Measurements from ENCODE around the gene RO60.
"Not testable (repeated sequence)": the region's sequence is repeated elsewhere in the genome, so short reads cannot be mapped to it uniquely, and the experiment has no call there.

Gene RO60

GRCh38 chr1:193059282-193060114, at the start of gene RO60, which contains the start of gene UCHL5:
Gene RO60, plus strand, starts transcription at chr1:193059612. Its CDS starts 9,443 bp downstream, at chr1:193069055.
Gene UCHL5, minus strand, starts transcription at chr1:193059360. Its CDS starts 100 bp downstream, at chr1:193059260.
- peak; percentile 96 for DNase-seq

- no peak for DNase-seq
Observed at GRCh38 chr1:193011406-193011805, 48.0 kb upstream of the RO60 start.

GRCh38 chr1:193013005-193013404, 46.4 kb upstream of the RO60 start:
- no peak for DNase-seq

GRCh38 chr1:193013707-193014106, 45.7 kb upstream of the RO60 start:
- no peak for DNase-seq

- DNase-seq, result no peak
Observed at GRCh38 chr1:193014400-193014799, 45.0 kb upstream of the RO60 start.

DNA sequence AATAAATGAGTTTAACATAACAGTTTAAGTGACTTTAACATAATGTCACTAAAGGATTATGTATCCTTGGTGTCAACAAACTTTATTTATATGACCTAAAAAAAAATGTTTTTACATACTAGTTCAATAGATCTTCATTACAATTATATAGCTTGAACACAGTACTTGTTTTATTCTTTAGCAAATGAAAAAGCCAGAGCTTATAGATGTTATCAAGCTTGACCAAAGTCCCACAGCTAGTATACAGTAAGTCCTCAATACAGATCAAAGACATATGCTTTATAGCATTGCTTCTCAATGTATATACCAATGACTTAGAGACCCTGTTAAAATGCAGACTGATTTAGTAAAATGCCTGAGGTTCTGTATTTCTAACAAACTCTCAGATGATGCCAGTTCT, 42.6 kb upstream of the RO60 start:
- DNase-seq, result no peak

- DNase-seq, result no peak
Observed at GRCh38 chr1:193019442-193020026, 39.9 kb upstream of the RO60 start.

DNA sequence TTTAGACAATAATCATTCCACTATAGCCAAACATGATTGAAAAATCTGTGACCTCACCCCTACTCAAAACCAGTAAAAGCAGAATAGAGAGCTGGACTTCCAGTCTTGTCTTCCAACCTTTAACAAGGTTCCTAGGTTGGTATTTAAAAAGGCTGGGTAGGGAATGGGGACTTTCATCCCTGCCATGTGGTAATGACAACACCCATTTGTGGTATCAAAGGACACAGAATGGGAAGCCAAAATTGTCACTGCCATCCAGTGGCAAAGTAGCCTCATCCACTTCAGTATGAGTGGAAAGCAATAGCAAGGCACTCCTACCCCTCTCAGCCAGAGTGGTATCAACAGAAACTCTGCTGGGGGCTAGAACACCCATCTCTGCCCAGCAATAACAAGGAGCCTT, 34.2 kb upstream of the RO60 start:
- no peak for DNase-seq

DNA sequence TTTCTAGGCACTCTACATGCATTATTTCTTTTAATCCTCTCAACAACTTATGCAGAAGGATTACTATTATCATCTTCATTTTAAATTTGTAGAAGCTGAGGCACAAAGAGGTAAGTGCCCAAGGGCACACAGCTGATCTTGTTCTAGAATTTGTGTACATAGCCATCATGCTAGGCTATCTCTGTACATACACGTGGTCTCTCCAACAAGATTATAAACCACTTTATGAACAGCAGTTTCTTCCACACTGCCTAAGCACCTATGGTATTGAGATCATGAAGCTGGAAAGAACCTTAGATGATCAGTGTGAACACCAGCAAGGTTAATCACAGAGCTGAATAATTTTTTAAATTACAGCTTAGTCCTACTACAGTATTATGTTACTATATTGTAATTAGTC, 29.1 kb upstream of the RO60 start:
- DNase-seq, result no peak

DNA sequence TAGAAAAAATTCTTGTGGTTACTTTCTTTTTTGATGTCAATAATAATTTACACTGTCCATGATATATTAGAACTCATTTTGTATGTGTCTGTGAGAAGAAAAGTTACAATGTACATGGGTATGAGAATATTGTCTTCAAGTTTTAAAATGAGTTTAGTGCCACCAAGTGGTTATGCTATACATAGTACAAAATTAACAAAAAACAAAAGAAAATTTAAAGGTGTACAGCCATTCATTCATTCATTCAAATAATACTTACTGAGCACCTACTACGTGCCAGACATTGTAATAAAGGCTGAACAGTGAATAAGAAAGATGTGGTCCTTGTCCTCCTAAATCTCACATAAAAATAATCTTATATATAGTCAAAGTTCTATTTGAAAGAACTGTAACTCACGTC, 28.0 kb upstream of the RO60 start:
- DNase-seq, result no peak

GRCh38 chr1:193032643-193033427, 26.6 kb upstream of the RO60 start:
- not testable (repeated sequence) for DNase-seq

DNA sequence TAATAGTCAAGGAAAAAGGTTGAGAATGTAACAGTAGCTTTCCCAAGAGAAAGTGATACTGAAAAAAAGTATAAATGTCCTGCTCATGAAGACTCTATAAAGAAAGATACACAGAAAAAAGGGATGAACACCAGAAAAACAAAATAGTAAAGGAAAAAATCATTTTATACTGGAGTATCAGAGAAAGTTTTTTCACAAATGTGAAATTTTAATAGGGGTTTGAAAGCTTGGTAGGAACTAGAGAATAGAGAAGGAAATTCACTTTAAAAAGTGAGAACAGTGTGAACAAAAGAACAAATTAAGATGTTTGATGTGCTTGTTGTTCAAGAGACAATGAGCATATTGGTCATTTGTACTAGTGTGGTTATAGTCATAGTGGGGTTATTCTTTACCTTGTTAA, 25.8 kb upstream of the RO60 start:
- DNase-seq, result no peak

- DNase-seq, result no peak
Observed at GRCh38 chr1:193036337-193037047, 22.9 kb upstream of the RO60 start.

DNA sequence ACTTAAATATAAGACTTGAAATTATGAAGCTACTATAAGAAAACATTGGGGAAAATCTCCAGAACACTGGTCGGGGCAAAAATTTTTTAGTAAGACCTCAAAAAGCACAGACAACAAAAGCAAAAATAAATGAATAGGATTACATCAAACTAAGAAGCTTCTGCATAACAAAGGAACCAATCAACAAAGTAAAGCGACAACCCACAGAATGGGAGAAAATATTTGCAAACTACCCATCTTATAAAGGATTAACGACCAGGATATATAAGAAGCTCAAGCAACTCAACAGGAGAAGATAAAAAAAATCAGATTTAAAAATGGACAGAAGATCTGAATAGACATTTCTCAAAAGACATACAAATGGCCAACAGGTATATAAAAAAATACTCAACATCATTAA, 19.4 kb upstream of the RO60 start:
- DNase-seq, result no peak

- DNase-seq, result no peak
Observed at GRCh38 chr1:193042766-193043691, 16.4 kb upstream of the RO60 start.

DNA sequence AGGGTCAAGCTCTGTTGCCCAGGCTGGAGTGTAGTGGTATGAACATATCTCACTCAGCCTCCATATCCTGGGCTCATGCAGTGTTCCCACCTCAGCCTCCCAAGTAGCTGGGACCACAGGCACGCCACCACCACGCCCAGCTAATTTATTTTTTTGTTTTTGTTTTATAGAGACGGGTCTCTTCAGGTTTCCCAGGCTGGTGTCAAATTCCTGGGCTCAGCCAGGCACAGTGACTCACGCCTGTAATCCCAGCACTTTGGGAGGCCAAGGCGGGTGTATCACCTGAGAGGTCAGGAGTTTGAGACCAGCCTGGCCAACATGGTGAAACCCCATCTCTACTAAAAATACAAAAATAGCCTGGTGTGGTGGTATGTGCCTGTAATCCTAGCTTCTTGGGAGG, 10.5 kb upstream of the RO60 start:
- not testable (repeated sequence) for DNase-seq

DNA sequence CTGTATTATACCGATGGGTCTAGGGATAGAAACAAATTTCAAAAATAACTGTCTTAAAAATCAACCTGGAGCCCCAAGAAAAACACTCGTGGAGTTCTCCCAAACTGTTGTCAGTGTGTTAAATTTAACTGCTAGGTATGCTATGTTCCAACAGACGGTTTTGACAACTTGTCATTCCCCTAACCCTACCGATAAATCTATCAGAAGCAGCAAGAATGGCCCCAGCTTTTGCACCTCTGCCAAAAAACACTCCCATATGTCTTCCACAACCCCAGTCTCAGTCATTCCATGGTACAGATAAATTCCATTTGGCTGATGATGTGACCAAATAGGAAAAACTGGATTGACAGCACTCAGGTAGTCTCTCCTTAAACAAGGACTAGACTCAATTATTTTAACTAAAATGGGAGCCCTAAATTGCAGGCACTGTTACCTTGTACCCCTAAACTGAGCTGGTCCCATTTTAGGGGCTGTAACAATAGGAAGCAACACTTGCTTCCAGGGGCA, 5.2 kb upstream of the RO60 start:
- no peak for DNase-seq

DNA sequence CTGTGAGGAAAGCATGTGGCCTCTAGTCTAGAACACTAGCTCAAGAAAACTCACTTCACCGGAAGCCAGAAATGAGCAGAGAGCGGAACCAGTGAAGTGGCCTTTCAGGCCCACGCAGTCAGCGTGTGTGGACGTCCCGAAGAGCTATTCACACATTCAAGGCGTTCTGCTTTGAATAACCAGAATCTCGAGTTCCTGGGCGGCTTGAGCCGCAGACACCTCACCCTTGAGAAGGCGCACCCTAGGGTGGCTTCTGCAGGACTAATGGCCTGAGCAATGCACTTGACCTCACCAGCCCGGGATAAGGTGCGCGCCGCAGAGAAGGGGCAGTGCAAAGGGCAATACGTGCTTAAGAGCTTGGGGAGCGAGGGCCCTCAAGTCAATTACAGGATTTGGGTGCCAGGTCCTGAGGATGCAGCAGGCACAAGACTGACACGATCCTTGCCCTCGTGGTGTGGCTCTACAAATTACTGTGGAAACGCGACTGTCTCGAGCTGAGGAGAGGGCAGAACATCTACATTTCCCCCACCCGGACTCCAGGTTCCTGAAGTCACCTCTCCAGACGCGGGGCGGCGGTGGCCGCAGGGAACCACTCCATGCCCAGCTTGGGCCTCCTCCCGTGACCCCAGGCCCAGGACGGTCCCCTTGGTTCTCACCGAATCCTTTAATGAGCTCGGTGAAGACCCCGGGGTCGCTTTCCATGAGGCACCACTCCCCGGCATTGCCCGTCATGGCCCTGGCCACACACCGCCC, 707 bp upstream of the RO60 start:
- DNase-seq, result peak; percentile 56

DNA sequence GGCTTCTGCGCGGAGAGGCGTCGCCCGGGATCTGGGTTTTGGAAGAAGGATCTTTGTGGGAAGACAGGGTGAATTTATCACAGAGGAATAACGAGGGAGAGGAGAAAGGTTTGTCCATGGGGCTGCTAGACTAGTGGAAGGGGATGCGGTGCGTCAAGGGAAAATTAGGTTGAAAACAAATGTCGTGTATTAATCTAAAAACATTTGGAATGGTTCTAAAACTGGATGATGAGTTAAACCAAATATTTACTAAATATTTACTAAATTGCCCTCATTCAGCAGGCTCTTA, 647 bp downstream of the RO60 start:
- DNase-seq, result no peak

GRCh38 chr1:193060406-193060805, 994 bp downstream of the RO60 start:
- DNase-seq, result no peak

- no peak for DNase-seq
Observed at GRCh38 chr1:193060938-193061337, 1.5 kb downstream of the RO60 start.

Measured in NK-92 treated with Interleukin-12 subunit alpha and Interleukin-12 subunit beta, amount 100 ng/mL, for 24 hours (cell line).